ENCODE data around the gene TRPC1.

Gene TRPC1

GRCh38 chr3:142809259-142809658, 85.4 kb downstream of the TRPC1 start:
- Histone ChIP-seq H3K27ac (ENCODE audit: low read depth, low read length) (no peak overlapping the region), H3F3A (ENCODE audit: insufficient read depth) (no peaks in the 10 kb centered on the region), H3K9me2 (replicated peaks; ENCODE audit: insufficient read depth, low read length) (no peaks in the 10 kb centered on the region), H3K79me2 (ENCODE audit: insufficient read depth, low read length) (no peaks in the 10 kb centered on the region), H3K27me3 (ENCODE audit: low read length) (no peaks in the 10 kb centered on the region), H2AFZ (ENCODE audit: low read depth, low read length, severe bottlenecking) (no peak overlapping the region), H3K9ac (ENCODE audit: low read length) (no peak overlapping the region), H3K4me3 (ENCODE audit: insufficient read depth, low read length, poor library complexity, severe bottlenecking) (no peak overlapping the region), H3K4me2 (ENCODE audit: low read depth, low read length, poor library complexity, severe bottlenecking) (no peak overlapping the region), H3K9me3 (ENCODE audit: insufficient read depth, low read length) (no peaks in the 10 kb centered on the region), H3K36me3 (ENCODE audit: low read length) (no peaks in the 10 kb centered on the region), H4K20me1 (ENCODE audit: low read depth, low read length) (no peaks in the 10 kb centered on the region)
- TF ChIP-seq, protein P1, sequence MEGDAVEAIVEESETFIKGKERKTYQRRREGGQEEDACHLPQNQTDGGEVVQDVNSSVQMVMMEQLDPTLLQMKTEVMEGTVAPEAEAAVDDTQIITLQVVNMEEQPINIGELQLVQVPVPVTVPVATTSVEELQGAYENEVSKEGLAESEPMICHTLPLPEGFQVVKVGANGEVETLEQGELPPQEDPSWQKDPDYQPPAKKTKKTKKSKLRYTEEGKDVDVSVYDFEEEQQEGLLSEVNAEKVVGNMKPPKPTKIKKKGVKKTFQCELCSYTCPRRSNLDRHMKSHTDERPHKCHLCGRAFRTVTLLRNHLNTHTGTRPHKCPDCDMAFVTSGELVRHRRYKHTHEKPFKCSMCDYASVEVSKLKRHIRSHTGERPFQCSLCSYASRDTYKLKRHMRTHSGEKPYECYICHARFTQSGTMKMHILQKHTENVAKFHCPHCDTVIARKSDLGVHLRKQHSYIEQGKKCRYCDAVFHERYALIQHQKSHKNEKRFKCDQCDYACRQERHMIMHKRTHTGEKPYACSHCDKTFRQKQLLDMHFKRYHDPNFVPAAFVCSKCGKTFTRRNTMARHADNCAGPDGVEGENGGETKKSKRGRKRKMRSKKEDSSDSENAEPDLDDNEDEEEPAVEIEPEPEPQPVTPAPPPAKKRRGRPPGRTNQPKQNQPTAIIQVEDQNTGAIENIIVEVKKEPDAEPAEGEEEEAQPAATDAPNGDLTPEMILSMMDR (IDR thresholded peaks at IDR 0.05; ENCODE audit: insufficient read depth, low read length, poor library complexity, severe bottlenecking), result no peak
- TF ChIP-seq EZH2phosphoT487 (conservative IDR thresholded peaks at IDR 0.05; ENCODE audit: low read length), result no peak

DNA sequence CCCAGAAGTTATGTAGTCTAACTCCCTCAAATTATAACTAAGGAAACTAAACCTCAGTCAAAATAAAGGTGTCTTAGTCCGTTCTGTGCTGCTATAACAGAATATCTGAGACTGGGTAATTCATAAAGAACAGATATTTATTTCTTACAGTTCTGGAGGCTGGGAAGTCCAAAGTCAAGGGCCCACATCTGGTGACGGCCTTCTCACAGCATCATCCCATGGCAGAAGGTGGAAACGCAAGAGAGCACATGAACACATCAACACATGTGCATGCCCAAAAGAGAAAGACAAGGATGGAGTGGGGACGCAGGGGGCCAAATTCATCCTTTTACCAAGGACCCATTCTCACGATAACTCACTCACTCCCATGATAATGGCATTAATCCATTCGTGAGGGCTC, 92.0 kb downstream of the TRPC1 start:
- H3K9ac ChIP-seq (ENCODE audit: low read length), result no peak overlapping the region
- TF ChIP-seq, protein P1 (IDR thresholded peaks at IDR 0.05; ENCODE audit: insufficient read depth, low read length, poor library complexity, severe bottlenecking), result no peak
- no peak for TF ChIP-seq EZH2phosphoT487 (conservative IDR thresholded peaks at IDR 0.05; ENCODE audit: low read length)
- no peaks in the 10 kb centered on the region for H3K79me2 ChIP-seq (ENCODE audit: insufficient read depth, low read length)
- no peaks in the 10 kb centered on the region for H3K9me2 ChIP-seq (replicated peaks; ENCODE audit: insufficient read depth, low read length)
- H3K27me3 ChIP-seq (ENCODE audit: low read length), result no peaks in the 10 kb centered on the region
- H3K36me3 ChIP-seq (ENCODE audit: low read length), result no peaks in the 10 kb centered on the region
- H3K27ac ChIP-seq (ENCODE audit: low read depth, low read length), result no peak overlapping the region
- no peaks in the 10 kb centered on the region for H3K9me3 ChIP-seq (ENCODE audit: insufficient read depth, low read length)
- H3F3A ChIP-seq (ENCODE audit: insufficient read depth), result no peaks in the 10 kb centered on the region
- no peak overlapping the region for H3K4me2 ChIP-seq (ENCODE audit: low read depth, low read length, poor library complexity, severe bottlenecking)
- no peak overlapping the region for H2AFZ ChIP-seq (ENCODE audit: low read depth, low read length, severe bottlenecking)
- H3K4me3 ChIP-seq (ENCODE audit: insufficient read depth, low read length, poor library complexity, severe bottlenecking), result no peak overlapping the region
- H4K20me1 ChIP-seq (ENCODE audit: low read depth, low read length), result no peaks in the 10 kb centered on the region

- Histone ChIP-seq H3K4me3 (ENCODE audit: insufficient read depth, low read length, poor library complexity, severe bottlenecking) (no peak overlapping the region), H3K4me2 (ENCODE audit: low read depth, low read length, poor library complexity, severe bottlenecking) (no peak overlapping the region), H2AFZ (ENCODE audit: low read depth, low read length, severe bottlenecking) (no peak overlapping the region), H3K9ac (ENCODE audit: low read length) (no peak overlapping the region), H3K9me2 (replicated peaks; ENCODE audit: insufficient read depth, low read length) (no peaks in the 10 kb centered on the region), H3K27ac (ENCODE audit: low read depth, low read length) (no peak overlapping the region), H4K20me1 (ENCODE audit: low read depth, low read length) (no peaks in the 10 kb centered on the region), H3K27me3 (ENCODE audit: low read length) (no peaks in the 10 kb centered on the region), H3K36me3 (ENCODE audit: low read length) (no peaks in the 10 kb centered on the region), H3K9me3 (ENCODE audit: insufficient read depth, low read length) (no peaks in the 10 kb centered on the region), H3F3A (ENCODE audit: insufficient read depth) (no peaks in the 10 kb centered on the region), H3K79me2 (ENCODE audit: insufficient read depth, low read length) (no peaks in the 10 kb centered on the region)
- no peak for TF ChIP-seq EZH2phosphoT487 (conservative IDR thresholded peaks at IDR 0.05; ENCODE audit: low read length)
- TF ChIP-seq, protein P1 (IDR thresholded peaks at IDR 0.05; ENCODE audit: insufficient read depth, low read length, poor library complexity, severe bottlenecking), result no peak
These were observed 93.5 kb downstream of the TRPC1 start for GRCh38 chr3:142817356-142817755.
